ENCODE measurements around the gene SIGLEC8. TPM values are rescaled to one million over a fixed set of nuclear protein-coding genes. Genes with fewer than 3 reads are reported as not detected.
"Not testable (repeated sequence)": the region's sequence is repeated elsewhere in the genome, so short reads cannot be mapped to it uniquely, and the experiment has no call there.

Gene SIGLEC8
- total RNA-seq (ENCODE audit: insufficient read depth, low replicate concordance) = 0.72 TPM

GRCh38 chr19:51458051-51458645 is at the start of gene SIGLEC8:
Gene SIGLEC8 (minus strand): TSS chr19:51458454. CDS start chr19:51458387, 67 bp downstream.
- no peak for DNase-seq (ENCODE audit: low spot score)

GRCh38 chr19:51507640-51508058 is 49.4 kb upstream of the SIGLEC8 start:
- DNase-seq (ENCODE audit: low spot score) = no peak

GRCh38 chr19:51507192-51507591 is 48.9 kb upstream of the SIGLEC8 start:
- no peak for DNase-seq (ENCODE audit: low spot score)

- DNase-seq (ENCODE audit: low spot score) = no peak
Observed at GRCh38 chr19:51505904-51506303, 47.6 kb upstream of the SIGLEC8 start.

GRCh38 chr19:51503896-51504295 is 45.6 kb upstream of the SIGLEC8 start:
- DNase-seq (ENCODE audit: low spot score) = no peak

- no peak for DNase-seq (ENCODE audit: low spot score)
Observed at GRCh38 chr19:51503286-51503817, 45.1 kb upstream of the SIGLEC8 start.

GRCh38 chr19:51501594-51502263 is 43.5 kb upstream of the SIGLEC8 start, which contains the start of gene SIGLEC12:
Gene SIGLEC12 (minus strand): TSS chr19:51501800. CDS start chr19:51501733, 67 bp downstream.
- peak; percentile 26 for DNase-seq (ENCODE audit: low spot score)

- DNase-seq (ENCODE audit: low spot score) = not testable (repeated sequence)
Observed at GRCh38 chr19:51500931-51501330, 42.7 kb upstream of the SIGLEC8 start.

- no peak for DNase-seq (ENCODE audit: low spot score)
Observed at GRCh38 chr19:51497666-51498065, 39.4 kb upstream of the SIGLEC8 start.

- DNase-seq (ENCODE audit: low spot score) = no peak
Observed at GRCh38 chr19:51493776-51494175, 35.5 kb upstream of the SIGLEC8 start.

- DNase-seq (ENCODE audit: low spot score) = no peak
Observed at GRCh38 chr19:51491586-51491985, 33.3 kb upstream of the SIGLEC8 start.

- no peak for DNase-seq (ENCODE audit: low spot score)
Observed at GRCh38 chr19:51490676-51491075, 32.4 kb upstream of the SIGLEC8 start.

- no peak for DNase-seq (ENCODE audit: low spot score)
Observed at GRCh38 chr19:51489113-51489512, 30.9 kb upstream of the SIGLEC8 start.

GRCh38 chr19:51488491-51488890 is 30.2 kb upstream of the SIGLEC8 start:
- DNase-seq (ENCODE audit: low spot score) = no peak

- no peak for DNase-seq (ENCODE audit: low spot score)
Observed at GRCh38 chr19:51485960-51486660, 27.9 kb upstream of the SIGLEC8 start.

- DNase-seq (ENCODE audit: low spot score) = no peak
Observed at GRCh38 chr19:51480590-51480989, 22.3 kb upstream of the SIGLEC8 start.

- DNase-seq (ENCODE audit: low spot score) = no peak
Observed at GRCh38 chr19:51479531-51480331, 21.5 kb upstream of the SIGLEC8 start.

GRCh38 chr19:51478381-51479234 is 20.4 kb upstream of the SIGLEC8 start, which contains the start of gene CEACAM18:
Gene CEACAM18 (plus strand): TSS chr19:51478539.
- DNase-seq (ENCODE audit: low spot score) = no peak

- DNase-seq (ENCODE audit: low spot score) = no peak
Observed at GRCh38 chr19:51477344-51477743, 19.1 kb upstream of the SIGLEC8 start.

- no peak for DNase-seq (ENCODE audit: low spot score)
Observed at GRCh38 chr19:51476164-51476563, 17.9 kb upstream of the SIGLEC8 start.
